ENCODE measurements around the gene SLC25A51.

Gene SLC25A51

DNA sequence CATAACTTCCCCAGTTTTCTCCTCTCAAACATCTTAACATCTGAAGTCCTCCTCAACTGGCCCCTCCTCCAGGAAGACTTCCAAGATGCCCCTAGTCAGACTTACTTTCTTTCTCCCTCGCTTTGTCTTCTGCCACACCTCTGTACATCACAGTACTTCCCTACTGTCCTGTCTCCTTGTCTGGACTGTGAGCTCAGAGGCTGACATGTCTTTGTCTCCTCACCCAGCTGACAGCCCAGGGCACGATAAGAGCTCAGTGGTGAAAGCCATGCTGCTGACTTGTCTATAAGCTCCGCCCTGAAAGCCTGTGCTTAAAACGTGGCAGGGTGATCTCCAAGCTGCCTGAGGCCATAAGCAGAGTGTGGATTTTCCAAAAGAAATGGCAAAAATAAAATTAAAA lies 33.0 kb upstream of the SLC25A51 start:
- DNase-seq, result no peak

GRCh38 chr9:37936376-37936775 lies 32.4 kb upstream of the SLC25A51 start:
- DNase-seq, result no peak

GRCh38 chr9:37935096-37935495 lies 31.2 kb upstream of the SLC25A51 start:
- DNase-seq, result no peak

DNA sequence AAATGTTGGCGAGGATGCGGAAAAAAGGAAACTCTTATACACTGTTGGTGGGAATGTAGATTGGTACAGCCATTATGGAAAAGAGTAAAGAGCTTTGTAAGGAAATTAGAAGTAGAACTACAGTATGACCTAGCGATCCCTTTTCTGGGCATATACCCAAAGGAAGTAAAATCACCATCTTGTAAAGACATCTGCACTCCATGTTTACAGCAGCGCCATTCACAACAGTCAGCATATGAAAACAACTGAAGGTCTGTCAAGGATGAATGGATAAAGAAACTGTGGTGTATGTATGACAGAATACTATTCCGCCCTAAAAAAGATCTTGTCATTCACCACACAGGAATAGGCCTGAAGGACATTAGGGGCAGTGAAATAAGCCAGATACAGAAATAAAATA lies 27.7 kb upstream of the SLC25A51 start:
- DNase-seq, result no peak

DNA sequence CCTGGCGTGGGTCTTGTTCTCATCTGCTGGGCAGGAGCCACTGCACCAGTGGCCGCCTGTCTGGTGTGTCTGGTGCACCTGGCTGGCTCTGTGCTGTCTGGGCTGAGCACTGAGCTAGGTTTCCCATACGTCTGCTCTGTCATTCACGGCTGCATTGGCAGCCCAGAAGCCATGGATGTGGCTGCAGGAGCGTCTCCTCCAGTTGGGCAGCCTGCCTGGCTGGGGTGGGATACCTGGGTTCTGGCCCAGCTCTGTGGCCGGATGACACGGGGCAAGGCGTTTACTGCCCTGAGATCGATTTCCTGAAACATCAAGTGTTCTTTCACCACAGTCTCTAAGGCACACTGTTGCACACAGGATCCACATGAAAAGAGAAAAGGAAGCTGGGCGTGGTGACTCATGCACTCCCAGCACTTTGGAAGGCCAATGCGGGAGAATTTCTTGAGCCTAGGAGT lies 25.5 kb upstream of the SLC25A51 start:
- no peak for DNase-seq

- no peak for DNase-seq
These were observed 24.9 kb upstream of the SLC25A51 start for GRCh38 chr9:37928552-37929430.

- no peak for DNase-seq
These were observed 23.9 kb upstream of the SLC25A51 start for GRCh38 chr9:37927601-37928551.

DNA sequence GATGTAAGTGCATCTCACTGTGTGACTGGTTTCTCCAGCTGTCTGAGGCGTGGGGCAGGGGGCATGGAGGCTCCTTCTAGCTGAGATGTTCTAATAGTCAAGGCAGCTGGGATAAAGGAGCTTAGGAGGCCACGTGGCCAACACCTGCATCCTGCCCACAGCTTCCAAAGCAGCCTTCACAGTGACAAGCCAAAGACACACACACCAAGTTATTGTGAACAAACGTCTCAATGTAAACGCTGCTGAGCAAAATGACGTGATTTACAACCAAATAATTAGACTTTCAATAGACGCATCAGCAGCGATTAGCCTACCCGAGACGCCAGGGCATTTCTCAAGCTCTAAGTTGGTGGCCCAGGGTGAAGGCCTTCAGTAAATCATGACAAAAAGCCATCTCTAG lies 23.2 kb upstream of the SLC25A51 start:
- DNase-seq, result no peak

DNA sequence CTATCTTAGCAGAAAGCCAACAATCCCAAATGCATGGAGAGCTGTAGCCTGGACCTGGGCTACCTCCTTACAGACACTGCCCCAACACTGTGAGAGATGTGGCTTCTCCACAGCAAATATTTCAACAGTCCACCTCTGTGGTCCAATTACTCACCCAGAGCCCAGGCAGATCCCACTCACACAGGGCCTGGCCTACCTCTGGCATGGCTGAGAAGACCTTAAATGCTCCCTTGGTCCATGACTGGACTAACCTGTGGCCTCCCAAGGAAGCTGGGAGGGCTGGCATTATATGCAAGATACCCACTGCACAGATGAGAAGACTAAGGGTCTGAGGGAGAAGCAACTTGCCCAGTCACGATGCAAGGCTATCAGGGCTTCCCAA lies 22.8 kb upstream of the SLC25A51 start:
- no peak for DNase-seq

GRCh38 chr9:37925786-37926736 lies 22.1 kb upstream of the SLC25A51 start:
- DNase-seq, result no peak

DNA sequence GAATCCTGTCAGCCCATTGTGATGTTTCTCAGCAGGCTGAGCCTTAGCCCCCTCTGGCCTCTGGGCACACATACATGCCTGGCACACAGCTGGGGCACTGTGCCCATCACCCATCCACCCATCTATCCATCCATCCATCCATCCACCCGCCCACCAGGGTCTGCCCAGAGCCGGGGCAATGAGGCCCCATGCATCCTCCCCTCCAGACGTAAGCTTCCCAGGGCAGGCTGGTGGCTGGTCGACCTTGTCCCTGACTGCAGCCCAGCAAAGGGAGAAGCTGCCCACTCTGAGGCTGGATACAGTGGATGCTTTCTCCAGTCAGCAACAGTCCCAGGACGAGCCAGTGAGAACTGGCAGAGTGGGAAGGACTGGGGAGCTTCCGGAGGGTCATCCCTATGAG lies 21.1 kb upstream of the SLC25A51 start:
- DNase-seq, result no peak

DNA sequence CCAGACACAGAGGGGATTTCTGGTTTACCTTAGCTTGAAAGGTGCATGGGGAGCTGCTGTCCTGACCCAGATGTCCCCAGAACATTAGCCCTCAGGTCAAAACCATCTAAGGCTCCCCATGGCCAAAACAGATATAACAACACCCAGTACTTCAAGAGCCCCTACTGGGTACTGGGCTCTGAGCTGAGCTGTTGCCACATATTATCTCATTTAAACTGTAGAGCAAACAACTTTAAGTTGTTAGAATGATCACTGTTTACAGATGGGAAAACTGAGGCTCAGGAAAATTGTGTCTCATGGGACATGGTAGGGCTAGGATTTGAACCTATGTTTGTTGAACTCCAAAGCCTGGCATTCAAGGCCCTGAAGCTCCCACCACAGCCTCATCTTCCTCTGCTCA lies 20.6 kb upstream of the SLC25A51 start:
- DNase-seq, result no peak

- DNase-seq, result no peak
These were observed 20.0 kb upstream of the SLC25A51 start for GRCh38 chr9:37923796-37924427.

DNA sequence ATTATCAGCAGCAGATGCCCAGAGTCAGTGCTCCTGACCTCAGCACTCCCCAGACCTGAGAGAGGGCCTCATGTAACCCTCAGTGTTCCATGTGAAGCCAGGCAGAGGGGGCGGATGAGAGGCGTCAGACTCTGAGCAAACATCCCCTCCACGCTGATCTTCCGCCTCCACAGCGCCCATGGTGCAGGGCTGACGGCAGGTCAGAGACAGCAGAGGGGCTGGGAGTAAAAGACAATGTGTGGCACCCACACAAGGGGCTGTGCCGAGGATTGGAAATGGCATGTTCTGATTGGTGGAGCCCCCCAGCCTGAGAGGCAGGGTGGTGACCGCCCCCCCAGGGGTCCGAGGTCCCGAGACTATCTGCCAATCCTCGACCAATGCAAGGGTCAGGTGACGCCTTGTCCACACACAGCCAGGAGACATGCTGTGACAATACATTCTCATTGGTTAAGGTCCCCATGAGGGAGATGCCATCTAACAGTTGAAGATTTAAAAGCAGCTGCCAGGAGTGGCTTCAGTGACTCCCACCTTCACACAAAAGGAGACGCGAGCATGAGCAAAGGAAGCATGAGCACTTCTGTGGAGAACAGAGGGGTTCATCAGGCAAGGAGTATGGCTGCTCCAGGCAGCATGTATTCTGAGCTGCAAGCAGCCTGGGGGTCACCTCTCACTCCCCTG lies 19.3 kb upstream of the SLC25A51 start:
- no peak for DNase-seq

DNA sequence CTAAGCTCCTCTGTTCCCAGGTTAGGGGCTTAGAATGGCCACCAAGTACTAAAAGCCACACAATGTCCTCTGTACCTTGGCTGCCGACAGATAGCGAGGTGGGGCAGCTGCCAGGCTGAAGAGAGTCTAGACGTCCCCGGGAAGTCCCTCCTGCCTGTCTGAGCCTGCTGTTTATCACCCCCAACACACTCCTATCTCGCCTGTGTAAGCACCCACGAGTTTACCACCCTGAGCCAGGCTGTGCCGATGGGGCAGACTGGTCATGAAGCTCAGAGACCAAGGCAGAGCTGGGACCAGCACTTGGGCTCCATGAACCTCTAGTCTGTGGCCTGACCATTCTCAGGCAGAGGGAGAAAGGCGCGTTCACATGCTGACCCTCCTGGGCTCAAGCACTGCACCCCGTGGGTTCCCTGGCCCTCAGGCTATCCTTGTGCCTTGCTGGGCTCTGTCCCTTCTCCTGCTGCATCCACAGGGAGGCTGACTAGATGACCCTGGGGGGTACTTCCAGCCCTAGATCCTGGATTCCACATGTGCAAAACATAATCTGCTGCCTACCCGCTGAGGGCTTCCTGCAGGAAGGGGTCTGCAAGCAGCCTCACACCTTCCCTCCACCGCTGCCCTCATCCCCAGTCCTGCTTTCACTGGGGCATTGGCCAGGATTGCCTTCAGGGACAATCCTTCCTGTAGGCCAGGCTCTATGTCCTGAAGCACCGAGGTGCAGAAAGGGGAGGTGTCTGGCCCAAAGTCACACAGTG lies 18.6 kb upstream of the SLC25A51 start:
- DNase-seq, result no peak

GRCh38 chr9:37921546-37922300 lies 17.8 kb upstream of the SLC25A51 start:
- no peak for DNase-seq

GRCh38 chr9:37921168-37921510 lies 17.2 kb upstream of the SLC25A51 start:
- no peak for DNase-seq

DNA sequence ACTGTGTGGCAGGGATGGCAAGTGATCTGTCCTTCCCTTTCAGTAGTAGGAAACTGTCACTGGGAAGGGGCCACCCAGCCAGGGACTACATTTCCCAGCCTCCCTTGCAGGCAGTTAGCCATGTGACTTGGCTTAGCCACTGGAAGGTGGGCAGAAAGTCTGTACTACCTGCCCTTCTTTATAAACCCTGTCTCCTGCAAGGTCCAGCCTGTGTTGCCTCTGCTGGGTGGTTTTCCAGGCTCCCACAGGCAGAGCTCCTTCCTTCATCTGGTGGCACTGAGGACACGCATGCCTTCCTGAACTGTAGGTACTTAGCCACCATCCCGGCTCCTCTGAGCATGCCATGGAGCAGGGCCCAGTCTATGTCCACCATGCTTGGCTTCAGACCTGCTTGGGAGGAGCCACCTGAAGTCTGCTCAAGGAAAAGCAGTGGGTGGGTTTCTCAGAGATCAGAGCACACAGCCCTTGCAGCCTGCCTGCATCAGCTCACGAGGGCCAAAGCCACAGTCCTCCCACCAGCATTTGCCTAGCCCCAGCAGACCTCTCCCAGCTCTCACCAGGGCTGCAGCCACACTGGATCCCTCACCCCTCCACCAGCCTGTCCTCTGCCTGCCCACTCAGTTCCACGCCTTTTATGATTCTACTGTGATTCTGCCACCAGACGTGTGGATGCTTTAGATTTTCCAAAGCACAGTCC lies 16.7 kb upstream of the SLC25A51 start:
- no peak for DNase-seq

DNA sequence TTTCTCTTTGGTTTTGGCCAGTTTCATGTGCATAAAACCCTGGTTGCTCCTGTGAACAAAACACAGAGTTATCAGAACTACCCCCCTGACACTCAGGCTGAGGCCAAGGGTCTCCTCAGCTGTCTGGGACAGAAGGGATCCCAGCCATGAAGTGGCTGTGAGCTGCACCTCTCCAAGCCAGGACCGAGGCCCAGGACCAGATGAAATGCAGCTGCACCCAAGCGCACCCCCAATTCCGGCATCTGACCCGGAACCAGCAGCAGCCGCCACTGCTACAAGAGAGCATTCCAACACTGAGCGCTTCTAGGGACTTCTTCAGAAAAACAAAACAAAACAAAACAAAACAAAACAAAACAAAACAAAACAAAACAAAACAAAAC lies 16.0 kb upstream of the SLC25A51 start:
- no peak for DNase-seq
